ENCODE data around the gene EIF4A2.
A peak's percentile ranks its signal among the peaks of the same experiment; 100 is the strongest.
"Not testable (repeated sequence)": the region's sequence is repeated elsewhere in the genome, so short reads cannot be mapped to it uniquely, and the experiment has no call there.

Gene EIF4A2

GRCh38 chr3:186818956-186819355, 35.6 kb downstream of the EIF4A2 start:
- FAIRE-seq (no peak), DNase-seq (ENCODE audit: low spot score) (no peak)

- FAIRE-seq (no peak), DNase-seq (ENCODE audit: low spot score) (peak; percentile 35)
Observed at GRCh38 chr3:186821429-186822387, 38.3 kb downstream of the EIF4A2 start.

GRCh38 chr3:186822388-186822759, 39.0 kb downstream of the EIF4A2 start:
- FAIRE-seq; DNase-seq (ENCODE audit: low spot score): not testable (repeated sequence)

GRCh38 chr3:186823386-186823785, 40.0 kb downstream of the EIF4A2 start:
- DNase-seq (ENCODE audit: low spot score) (no peak), FAIRE-seq (no peak)

GRCh38 chr3:186824430-186825139, 41.2 kb downstream of the EIF4A2 start:
- no peak for DNase-seq (ENCODE audit: low spot score)
- no peak for FAIRE-seq

GRCh38 chr3:186825294-186825821, 42.0 kb downstream of the EIF4A2 start:
- FAIRE-seq (no peak), DNase-seq (ENCODE audit: low spot score) (no peak)

GRCh38 chr3:186825872-186826409, 42.6 kb downstream of the EIF4A2 start:
- DNase-seq (ENCODE audit: low spot score) (no peak), FAIRE-seq (no peak)

GRCh38 chr3:186826410-186826975, 43.1 kb downstream of the EIF4A2 start:
- no peak for DNase-seq (ENCODE audit: low spot score)
- FAIRE-seq: no peak

GRCh38 chr3:186826976-186827857, 43.8 kb downstream of the EIF4A2 start:
- FAIRE-seq: no peak
- no peak for DNase-seq (ENCODE audit: low spot score)

- FAIRE-seq: no peak
Observed at GRCh38 chr3:186828340-186828739, 45.0 kb downstream of the EIF4A2 start.

GRCh38 chr3:186831798-186832197, 48.4 kb downstream of the EIF4A2 start:
- DNase-seq (ENCODE audit: low spot score) (no peak), FAIRE-seq (no peak)

More at GRCh38 chr3:186828340-186828739, 45.0 kb downstream of the EIF4A2 start:
- no peak for DNase-seq (ENCODE audit: low spot score)

GRCh38 chr3:186832276-186832675, 48.9 kb downstream of the EIF4A2 start:
- FAIRE-seq: no peak

More at GRCh38 chr3:186832276-186832675, 48.9 kb downstream of the EIF4A2 start:
- no peak for DNase-seq (ENCODE audit: low spot score)

All from urothelium cell line (cell line).